G401.6 (cell line): ENCODE data around the gene BBIP1.
"Not testable (repeated sequence)": the region's sequence is repeated elsewhere in the genome, so short reads cannot be mapped to it uniquely, and the experiment has no call there.

Experiments
- FAIRE-seq: peaks from 2 replicates; lab custom pipeline; 2012; peaks lifted over from hg19 to GRCh38; lab: Jason Lieb, UNC

Gene BBIP1

GRCh38 chr10:110881905-110882304 is 37.1 kb downstream of the BBIP1 start:
- no peak for FAIRE-seq

- no peak for FAIRE-seq
Measured at GRCh38 chr10:110881247-110881646, 37.7 kb downstream of the BBIP1 start.

GRCh38 chr10:110880012-110880411 is 39.0 kb downstream of the BBIP1 start:
- FAIRE-seq, result no peak

- FAIRE-seq, result no peak
Measured at GRCh38 chr10:110876788-110877187, 42.2 kb downstream of the BBIP1 start.

- FAIRE-seq, result no peak
Measured at GRCh38 chr10:110876000-110876399, 43.0 kb downstream of the BBIP1 start.

- FAIRE-seq, result no peak
Measured at GRCh38 chr10:110873951-110874350, 45.0 kb downstream of the BBIP1 start.

GRCh38 chr10:110872984-110873923 is 45.7 kb downstream of the BBIP1 start:
- FAIRE-seq, result no peak

GRCh38 chr10:110872145-110872983 is 46.6 kb downstream of the BBIP1 start:
- no peak for FAIRE-seq

- peak; percentile 99 for FAIRE-seq
Measured at GRCh38 chr10:110871298-110872084, 47.5 kb downstream of the BBIP1 start, which contains the start of gene PDCD4. PDCD4 (plus strand) TSS chr10:110871928; CDS start chr10:110876028, 4,100 bp downstream.

GRCh38 chr10:110870823-110871297 is 48.1 kb downstream of the BBIP1 start:
- no peak for FAIRE-seq

GRCh38 chr10:110868981-110869380 is 50.0 kb downstream of the BBIP1 start:
- FAIRE-seq, result no peak

GRCh38 chr10:110867807-110868465 is 51.0 kb downstream of the BBIP1 start:
- FAIRE-seq, result no peak

GRCh38 chr10:110867011-110867806 is 51.8 kb downstream of the BBIP1 start:
- not testable (repeated sequence) for FAIRE-seq

- FAIRE-seq, result peak; percentile 96
Measured at GRCh38 chr10:110865809-110866482, 53.0 kb downstream of the BBIP1 start.

- no peak for FAIRE-seq
Measured at GRCh38 chr10:110865186-110865808, 53.7 kb downstream of the BBIP1 start.

GRCh38 chr10:110864662-110865140 is 54.3 kb downstream of the BBIP1 start:
- FAIRE-seq, result peak; percentile 59

GRCh38 chr10:110863956-110864355 is 55.0 kb downstream of the BBIP1 start:
- FAIRE-seq, result no peak

- FAIRE-seq, result no peak
Measured at GRCh38 chr10:110863361-110863760, 55.6 kb downstream of the BBIP1 start.

GRCh38 chr10:110862961-110863360 is 56.0 kb downstream of the BBIP1 start:
- FAIRE-seq, result no peak
